HG03378 (cell line): ENCODE measurements around the gene ZEB2.

Experiments
- ATAC-seq: cut with Tn5 transposase; IDR thresholded peaks from one replicate; pipeline ENCODE4 v1.9.1; 2021; ENCODE audit warnings: mild to moderate bottlenecking, moderate library complexity; ENCODE audit not compliant: unreplicated experiment

Gene ZEB2

DNA sequence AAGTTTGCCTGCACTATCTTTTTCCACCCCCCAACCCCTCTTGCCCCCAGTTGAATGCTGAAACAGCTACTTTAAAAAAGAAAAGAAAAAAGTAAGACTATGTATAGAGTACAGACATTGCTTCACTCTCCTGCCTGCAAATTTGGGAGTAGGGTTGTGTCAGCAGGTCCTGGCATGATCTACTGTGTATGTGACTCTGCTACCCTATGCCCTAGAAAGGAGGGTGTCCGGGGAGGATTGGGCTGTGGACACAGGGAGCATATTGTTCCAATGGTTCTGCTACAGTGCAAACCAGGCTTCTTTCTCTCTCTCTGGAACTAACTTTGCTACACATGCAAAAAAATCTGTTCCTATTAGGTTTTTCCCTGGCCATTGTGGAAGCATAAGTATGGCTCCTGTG, 9.9 kb upstream of the ZEB2 start:
- no peak for ATAC-seq

DNA sequence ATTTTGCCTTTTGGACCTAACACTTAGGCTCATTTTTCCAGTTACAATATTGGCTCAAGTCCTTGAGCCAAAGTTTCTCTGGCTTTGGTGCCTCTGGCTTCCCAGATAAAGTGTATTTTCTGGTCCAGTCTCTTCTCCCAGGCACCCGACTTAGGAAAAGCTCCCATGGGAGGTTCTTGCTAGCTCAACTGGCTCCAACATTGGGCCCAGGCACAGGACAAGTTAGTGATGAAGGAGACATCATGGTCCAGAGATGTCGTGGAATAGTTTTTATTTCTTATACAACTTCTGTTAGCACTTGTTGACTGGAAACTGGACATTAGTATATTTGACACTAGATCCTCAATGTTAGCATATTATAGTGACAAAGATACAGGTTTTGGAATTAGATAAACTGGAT, 8.2 kb upstream of the ZEB2 start:
- no peak for ATAC-seq

DNA sequence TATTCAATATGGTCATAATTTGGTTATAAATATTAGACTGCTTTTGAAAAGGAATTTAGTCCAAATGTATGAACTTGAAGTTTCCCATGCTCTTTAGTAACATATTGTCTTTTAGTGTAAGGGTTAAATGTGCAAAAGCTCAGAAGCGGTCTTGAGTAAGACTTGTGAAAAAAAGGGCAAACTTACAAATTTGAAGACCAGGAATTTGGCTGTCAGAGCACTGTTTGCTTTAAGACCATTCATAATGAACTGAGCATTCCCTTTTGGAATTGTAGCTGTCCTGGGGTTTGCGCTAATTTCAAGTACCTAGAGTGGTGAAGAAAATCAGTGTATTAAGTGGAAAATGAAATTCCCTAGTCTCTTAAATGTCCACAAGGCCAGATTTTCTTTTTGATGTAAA, 6.9 kb upstream of the ZEB2 start:
- ATAC-seq: no peak

- no peak for ATAC-seq
Measured at GRCh38 chr2:144524118-144525009, 4.4 kb upstream of the ZEB2 start.

GRCh38 chr2:144523596-144524117, 3.7 kb upstream of the ZEB2 start:
- ATAC-seq: no peak

GRCh38 chr2:144522897-144523595, 3.1 kb upstream of the ZEB2 start:
- no peak for ATAC-seq

DNA sequence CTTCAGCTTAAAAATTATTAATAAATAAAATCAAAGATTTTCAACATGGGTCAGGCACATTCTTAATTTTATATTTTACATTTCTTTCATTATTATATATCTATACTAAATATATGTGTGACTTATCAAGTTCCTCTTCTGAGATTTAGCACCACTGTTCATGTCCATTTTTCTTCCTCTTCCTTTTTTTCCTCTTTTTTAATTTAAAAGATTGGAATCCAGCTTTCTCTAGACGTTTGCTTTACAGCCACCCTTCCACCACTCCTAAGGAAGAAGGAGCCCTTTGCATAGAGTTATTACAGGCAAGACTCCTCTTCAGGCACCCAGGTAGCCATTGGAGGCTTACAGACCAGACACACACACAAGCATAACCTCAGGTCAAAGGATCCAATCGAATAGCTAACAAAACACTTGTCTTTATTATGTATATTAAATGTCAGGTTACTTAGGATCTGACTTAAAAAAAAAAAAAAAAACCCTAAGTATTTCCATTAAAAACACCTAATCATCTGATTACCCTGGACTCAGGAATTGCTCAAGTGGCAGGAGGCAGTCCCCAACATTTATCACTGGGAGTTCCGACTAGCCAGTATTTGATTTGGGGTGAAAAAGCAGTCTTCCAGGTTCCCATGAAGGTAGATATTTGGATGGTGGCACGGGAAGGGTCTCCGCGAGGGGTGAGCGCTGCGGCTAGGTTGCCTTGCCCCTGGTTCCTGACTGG, 2.4 kb upstream of the ZEB2 start:
- no peak for ATAC-seq

DNA sequence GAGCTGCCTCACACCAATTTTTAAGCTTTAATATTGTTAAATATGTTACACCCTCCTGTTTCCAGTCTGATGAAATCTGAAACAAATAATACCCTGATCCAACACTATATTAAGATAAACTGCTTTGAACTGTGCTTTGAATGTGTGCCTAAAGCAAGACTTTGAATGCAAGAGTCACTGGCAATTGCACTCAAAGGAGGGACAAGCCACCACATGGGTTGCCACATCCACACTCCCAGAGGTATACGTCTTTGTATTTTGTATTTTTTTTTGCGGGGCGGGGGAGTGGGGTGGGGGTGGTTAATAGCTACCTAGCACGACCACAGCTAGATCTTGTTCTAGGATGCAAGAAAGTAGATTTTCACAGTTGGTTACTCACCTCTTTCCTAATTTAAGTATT, 1.8 kb upstream of the ZEB2 start:
- ATAC-seq: no peak

DNA sequence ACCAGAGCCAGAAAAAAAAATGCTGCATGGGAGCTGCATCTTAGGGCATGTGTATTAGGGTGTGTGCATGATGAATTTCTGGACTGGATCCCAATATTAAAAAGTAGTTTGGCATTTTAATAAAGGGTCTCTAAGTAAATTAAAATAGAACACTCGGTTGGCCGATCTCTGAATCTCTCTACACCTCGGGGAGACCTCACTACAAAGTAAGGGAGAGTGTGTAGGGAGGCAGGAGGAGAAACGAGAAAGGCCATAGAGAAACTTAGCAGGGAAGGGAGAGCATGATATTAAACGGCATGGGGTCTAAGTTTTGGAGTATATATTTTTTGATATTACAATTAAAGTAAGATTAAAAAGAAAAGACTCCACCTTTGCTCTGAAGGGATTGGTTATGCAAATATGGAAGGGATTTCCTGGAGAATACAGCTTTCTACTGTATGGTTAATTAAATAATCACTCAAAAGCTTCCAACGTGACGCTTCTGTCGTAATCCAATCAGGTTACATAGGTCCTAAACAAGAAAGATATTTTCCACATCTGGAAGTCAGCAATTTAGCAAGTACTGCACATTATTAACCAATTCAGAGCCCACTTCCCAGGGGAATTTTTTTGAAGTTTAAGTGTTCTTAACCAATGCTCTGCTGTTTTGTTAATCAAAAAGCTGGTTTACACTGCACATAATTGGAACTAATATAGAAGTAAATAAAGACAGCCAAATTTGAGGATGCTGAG, 1.0 kb upstream of the ZEB2 start:
- no peak for ATAC-seq

DNA sequence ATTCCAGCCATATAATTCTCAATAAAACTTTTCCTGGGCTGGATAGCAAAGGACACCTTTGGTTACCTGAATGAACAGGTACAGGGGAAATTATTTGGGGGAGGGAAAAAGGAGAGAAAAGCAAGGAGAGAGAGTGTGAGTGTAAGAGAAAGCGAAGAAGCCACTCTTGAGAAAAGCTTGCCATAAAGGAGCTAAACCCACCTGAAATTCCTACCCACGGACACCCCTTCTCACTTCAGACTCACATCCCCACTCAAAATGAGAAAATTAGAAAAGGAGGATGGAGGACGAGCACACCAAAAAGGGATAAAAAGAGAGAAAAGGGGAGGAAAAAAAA, 354 bp downstream of the ZEB2 start:
- no peak for ATAC-seq

DNA sequence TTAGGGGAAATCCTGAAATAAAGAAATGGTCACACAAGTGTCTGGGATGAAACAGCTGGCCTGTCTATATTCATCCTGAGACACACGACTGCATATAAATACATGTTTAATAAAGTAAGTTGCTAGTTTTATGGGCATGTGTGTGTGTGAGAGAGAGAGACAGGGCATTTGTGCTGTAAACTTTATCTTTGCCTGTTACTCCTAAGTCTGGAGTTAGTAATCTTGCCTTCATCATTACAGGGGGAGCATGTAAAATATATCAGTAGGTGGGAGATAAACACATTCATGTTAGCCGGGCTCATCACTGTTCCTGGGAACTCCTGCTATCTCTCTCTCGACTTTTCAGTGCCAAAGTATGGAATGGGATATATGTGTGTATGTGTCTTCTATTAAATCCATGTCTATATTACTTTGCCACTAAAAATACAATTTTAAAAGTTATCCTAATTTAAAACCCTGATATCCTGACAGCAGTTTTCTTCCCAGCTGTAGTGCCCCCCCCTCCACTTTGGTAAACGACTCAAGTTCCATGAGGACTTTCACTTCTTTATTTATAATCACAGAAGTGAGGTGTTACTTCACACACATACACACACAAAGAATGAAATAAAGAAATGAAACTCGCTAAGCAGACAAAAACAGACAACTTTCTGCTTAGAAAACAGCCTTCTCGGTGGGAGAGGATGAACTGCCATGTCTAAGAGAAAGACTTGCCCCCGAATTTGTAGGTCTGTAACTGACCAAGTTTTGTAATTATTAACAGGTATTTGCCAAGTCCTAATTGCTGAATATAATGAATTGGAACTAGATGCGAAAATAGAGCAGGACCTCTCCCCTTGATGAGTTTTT, 947 bp downstream of the ZEB2 start:
- peak; percentile 71 for ATAC-seq

GRCh38 chr2:144517866-144518747, 1.8 kb downstream of the ZEB2 start:
- ATAC-seq: no peak

- ATAC-seq: peak; percentile 43
Measured at GRCh38 chr2:144516981-144517865, 2.7 kb downstream of the ZEB2 start.

GRCh38 chr2:144516411-144516980, 3.4 kb downstream of the ZEB2 start:
- no peak for ATAC-seq

DNA sequence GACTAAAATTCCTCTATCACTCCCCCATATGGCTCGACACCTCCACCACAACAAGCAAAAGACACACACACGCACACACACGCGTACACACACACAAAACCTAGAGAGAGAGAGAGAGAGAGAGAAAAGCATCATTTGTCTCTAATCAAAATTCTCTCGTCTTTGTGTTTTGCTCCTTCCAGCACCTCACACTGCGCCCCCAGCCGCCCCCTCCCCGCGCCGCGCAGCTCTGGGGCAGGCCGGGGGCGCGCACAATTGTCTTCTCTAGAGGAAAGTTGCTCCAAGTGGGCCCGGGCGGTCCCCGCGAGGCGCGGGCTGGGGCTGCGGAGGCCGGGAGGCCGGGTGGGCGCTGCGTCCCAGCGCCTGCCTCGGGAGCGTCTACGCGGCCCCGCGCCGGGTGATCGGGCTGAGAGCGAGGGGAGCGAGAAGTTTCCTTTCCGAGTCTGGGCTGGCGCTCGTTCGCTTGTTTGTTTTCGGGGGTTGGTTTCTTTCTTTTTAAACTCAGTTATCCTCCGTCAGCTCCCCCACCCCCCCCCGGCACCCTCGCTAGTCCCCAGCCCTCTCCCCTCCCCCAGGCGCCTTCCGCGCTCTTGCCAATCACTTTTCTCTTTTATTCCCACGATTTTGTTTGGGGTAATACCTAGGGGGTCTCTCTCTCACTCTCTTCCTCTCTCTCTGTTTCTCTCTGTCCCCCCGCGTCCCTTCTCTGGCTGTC, 4.1 kb downstream of the ZEB2 start:
- no peak for ATAC-seq

GRCh38 chr2:144515099-144515695, 4.7 kb downstream of the ZEB2 start:
- no peak for ATAC-seq
